Measurements from ENCODE around the gene RPS6KL1. TPM values are rescaled to one million over a fixed set of nuclear protein-coding genes. Genes with fewer than 3 reads are reported as not detected.

The RPS6KL1 gene
- total RNA-seq, 1 experiment from 2014 or later: 17.9 TPM

DNA sequence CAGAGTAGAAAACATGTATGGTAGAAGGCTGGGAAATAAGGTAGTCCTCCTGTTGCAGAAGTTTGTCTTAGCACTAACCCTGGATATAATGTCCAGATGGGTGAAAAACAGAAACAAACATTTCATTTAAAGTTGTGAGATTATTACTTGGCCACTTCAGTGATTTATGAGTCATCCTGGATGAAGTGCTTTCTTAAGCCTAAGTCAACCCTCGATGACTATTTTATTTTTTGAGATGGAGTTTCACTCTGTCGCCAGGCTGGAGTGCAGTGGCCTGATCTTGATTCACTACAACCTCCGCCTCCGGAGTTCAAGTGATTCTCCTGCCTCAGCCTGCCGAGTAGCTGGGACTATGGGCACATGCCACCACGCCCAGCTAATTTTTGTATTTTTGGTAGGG, 31.2 kb downstream of the RPS6KL1 start:
- Histone ChIP-seq H2AFZ (ENCODE audit: low read length) (no peak overlapping the region), H3K36me3 (ENCODE audit: low read depth, low read length) (peaks cover 68% of the 10 kb centered on the region), H3K4me3 (ENCODE audit: low read length) (no peak overlapping the region), H4K20me1 (ENCODE audit: low read length) (0 out of 2 replicates have a peak, but pooled peaks cover 3% of the 10 kb centered on the region), H3K9me3 (ENCODE audit: low read length) (no peaks in the 10 kb centered on the region), H3F3A (ENCODE audit: low read length, unreplicated experiment) (no peaks in the 10 kb centered on the region), H3K27me3 (ENCODE audit: low read length) (no peaks in the 10 kb centered on the region), H3K4me2 (ENCODE audit: low read length) (no peak overlapping the region), H3K79me2 (ENCODE audit: low read length) (peaks cover 20% of the 10 kb centered on the region), H3K9ac (ENCODE audit: low read length) (no peak overlapping the region), H3K4me1 (ENCODE audit: insufficient read depth, low read length) (no peaks in the 10 kb centered on the region), H3K9me2 (replicated peaks; ENCODE audit: low read length) (no peaks in the 10 kb centered on the region), H3K27ac (ENCODE audit: low read length) (no peak overlapping the region)
- ChIA-PET CTCF (no interaction called here), POLR2A (ENCODE audit: unreplicated experiment) (no interaction called here)
- BruUV-seq (replicated peaks): no TSS peak
- TF ChIP-seq, protein P1, sequence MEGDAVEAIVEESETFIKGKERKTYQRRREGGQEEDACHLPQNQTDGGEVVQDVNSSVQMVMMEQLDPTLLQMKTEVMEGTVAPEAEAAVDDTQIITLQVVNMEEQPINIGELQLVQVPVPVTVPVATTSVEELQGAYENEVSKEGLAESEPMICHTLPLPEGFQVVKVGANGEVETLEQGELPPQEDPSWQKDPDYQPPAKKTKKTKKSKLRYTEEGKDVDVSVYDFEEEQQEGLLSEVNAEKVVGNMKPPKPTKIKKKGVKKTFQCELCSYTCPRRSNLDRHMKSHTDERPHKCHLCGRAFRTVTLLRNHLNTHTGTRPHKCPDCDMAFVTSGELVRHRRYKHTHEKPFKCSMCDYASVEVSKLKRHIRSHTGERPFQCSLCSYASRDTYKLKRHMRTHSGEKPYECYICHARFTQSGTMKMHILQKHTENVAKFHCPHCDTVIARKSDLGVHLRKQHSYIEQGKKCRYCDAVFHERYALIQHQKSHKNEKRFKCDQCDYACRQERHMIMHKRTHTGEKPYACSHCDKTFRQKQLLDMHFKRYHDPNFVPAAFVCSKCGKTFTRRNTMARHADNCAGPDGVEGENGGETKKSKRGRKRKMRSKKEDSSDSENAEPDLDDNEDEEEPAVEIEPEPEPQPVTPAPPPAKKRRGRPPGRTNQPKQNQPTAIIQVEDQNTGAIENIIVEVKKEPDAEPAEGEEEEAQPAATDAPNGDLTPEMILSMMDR (conservative IDR thresholded peaks at IDR 0.05; ENCODE audit: low read depth, low read length): no peak
- TF ChIP-seq EZH2 (IDR thresholded peaks at IDR 0.05; ENCODE audit: low read length, unreplicated experiment) (no peak), EZH2phosphoT487 (IDR thresholded peaks at IDR 0.05; ENCODE audit: borderline replicate concordance, low read length) (no peak)
- DNase-seq (no peak), ATAC-seq (no peak)
- intact Hi-C loops (cut with micrococcal nuclease): no loop called here

DNA sequence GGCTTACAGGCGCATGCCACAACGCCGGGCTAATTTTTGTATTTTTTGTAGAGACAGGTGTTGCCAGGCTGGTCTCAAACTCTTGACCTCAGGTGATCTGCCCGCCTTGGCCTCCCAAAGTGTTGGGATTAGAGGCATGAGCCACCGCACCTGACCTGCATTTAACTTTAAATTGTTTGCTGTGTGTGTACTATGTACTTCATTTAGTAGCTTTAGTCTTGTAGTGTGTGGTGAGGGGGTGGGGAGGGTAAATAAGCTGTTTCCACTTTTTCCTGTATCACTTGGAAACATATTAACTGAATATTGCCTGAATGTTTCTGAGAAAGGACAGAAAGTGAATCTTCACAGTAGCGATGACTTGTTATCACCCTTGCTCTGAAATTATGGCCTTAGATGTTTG, 32.8 kb downstream of the RPS6KL1 start:
- intact Hi-C loops (cut with micrococcal nuclease): no loop called here
- Histone ChIP-seq H3K4me3 (ENCODE audit: low read length) (no peak overlapping the region), H3K9me3 (ENCODE audit: low read length) (no peaks in the 10 kb centered on the region), H3K9me2 (replicated peaks; ENCODE audit: low read length) (no peaks in the 10 kb centered on the region), H3K36me3 (ENCODE audit: low read depth, low read length) (peaks cover 59% of the 10 kb centered on the region), H3K27ac (ENCODE audit: low read length) (no peak overlapping the region), H3K4me2 (ENCODE audit: low read length) (no peak overlapping the region), H3K4me1 (ENCODE audit: insufficient read depth, low read length) (no peaks in the 10 kb centered on the region), H3F3A (ENCODE audit: low read length, unreplicated experiment) (no peaks in the 10 kb centered on the region), H3K79me2 (ENCODE audit: low read length) (peaks cover 36% of the 10 kb centered on the region), H3K9ac (ENCODE audit: low read length) (no peak overlapping the region), H4K20me1 (ENCODE audit: low read length) (0 out of 2 replicates have a peak, but pooled peaks cover 4% of the 10 kb centered on the region), H2AFZ (ENCODE audit: low read length) (no peak overlapping the region), H3K27me3 (ENCODE audit: low read length) (no peaks in the 10 kb centered on the region)
- POLR2A ChIA-PET (ENCODE audit: unreplicated experiment): no interaction called here
- no TSS peak for BruUV-seq (replicated peaks)
- TF ChIP-seq, protein P1 (conservative IDR thresholded peaks at IDR 0.05; ENCODE audit: low read depth, low read length): no peak
- no peak for TF ChIP-seq EZH2 (IDR thresholded peaks at IDR 0.05; ENCODE audit: low read length, unreplicated experiment)
- TF ChIP-seq EZH2phosphoT487 (IDR thresholded peaks at IDR 0.05; ENCODE audit: borderline replicate concordance, low read length): no peak
- DNase-seq: no peak
- CTCF ChIA-PET: no interaction called here
- no peak for ATAC-seq

DNA sequence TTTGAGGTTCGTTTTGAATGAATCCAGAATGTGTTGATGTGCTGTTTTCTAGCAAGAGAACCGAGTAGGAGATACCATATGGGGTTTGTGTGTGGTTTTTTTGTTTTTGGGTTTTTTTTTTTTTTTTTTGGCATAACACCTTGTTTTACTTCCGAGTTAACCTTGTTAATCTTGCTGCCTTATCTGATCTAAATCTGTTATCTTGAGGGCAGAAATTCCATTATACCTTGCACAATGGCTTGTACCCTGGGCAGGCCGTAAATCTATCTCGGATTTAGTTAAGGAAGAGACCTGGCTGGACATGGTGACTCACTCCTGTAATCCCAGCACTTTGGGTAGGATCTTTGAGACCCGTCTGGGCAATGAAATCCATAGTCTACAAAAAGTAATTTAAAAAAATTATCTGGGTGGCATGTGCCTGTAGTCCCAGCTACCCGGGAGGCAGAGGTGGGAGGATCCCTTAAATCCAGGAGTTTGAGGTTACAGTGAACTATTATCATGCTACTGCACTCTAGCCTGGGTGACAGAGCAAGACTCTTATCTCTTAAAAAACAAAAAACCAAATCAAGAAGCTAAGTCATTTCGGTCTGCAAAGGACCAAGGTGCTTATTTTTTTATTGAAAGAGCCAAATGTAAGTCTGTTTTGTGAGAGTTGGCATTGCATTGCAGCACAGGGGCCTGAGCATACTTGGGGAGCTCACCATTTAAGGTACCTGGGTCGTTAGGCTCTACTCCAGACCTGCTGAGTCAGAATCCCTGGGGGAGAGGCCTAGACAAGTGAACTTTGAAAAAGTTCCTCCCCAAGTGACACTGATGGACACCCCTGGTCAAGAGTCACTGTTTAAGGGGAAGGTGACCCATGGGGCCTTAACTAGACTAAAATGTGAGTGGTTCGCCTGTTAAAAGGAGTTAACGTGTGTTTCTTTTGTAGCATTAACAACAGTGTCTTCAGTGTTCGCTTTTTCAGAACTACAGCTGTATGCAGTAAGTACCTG, 34.6 kb downstream of the RPS6KL1 start:
- no peak for DNase-seq
- no TSS peak for BruUV-seq (replicated peaks)
- Histone ChIP-seq H3K9ac (ENCODE audit: low read length) (no peak overlapping the region), H3F3A (ENCODE audit: low read length, unreplicated experiment) (no peaks in the 10 kb centered on the region), H3K27ac (ENCODE audit: low read length) (no peak overlapping the region), H2AFZ (ENCODE audit: low read length) (no peak overlapping the region), H3K9me2 (replicated peaks; ENCODE audit: low read length) (no peaks in the 10 kb centered on the region), H4K20me1 (ENCODE audit: low read length) (peaks cover 22% of the 10 kb centered on the region), H3K27me3 (ENCODE audit: low read length) (no peaks in the 10 kb centered on the region), H3K79me2 (ENCODE audit: low read length) (peaks cover 54% of the 10 kb centered on the region), H3K4me3 (ENCODE audit: low read length) (no peak overlapping the region), H3K4me1 (ENCODE audit: insufficient read depth, low read length) (peaks cover 7% of the 10 kb centered on the region), H3K36me3 (ENCODE audit: low read depth, low read length) (peaks cover 55% of the 10 kb centered on the region), H3K9me3 (ENCODE audit: low read length) (no peaks in the 10 kb centered on the region), H3K4me2 (ENCODE audit: low read length) (no peak overlapping the region)
- ATAC-seq: no peak
- CTCF ChIA-PET: no interaction called here
- POLR2A ChIA-PET (ENCODE audit: unreplicated experiment): no interaction called here
- intact Hi-C loops (cut with micrococcal nuclease): no loop called here
- TF ChIP-seq, protein P1 (conservative IDR thresholded peaks at IDR 0.05; ENCODE audit: low read depth, low read length): no peak
- TF ChIP-seq EZH2phosphoT487 (IDR thresholded peaks at IDR 0.05; ENCODE audit: borderline replicate concordance, low read length) (no peak), EZH2 (IDR thresholded peaks at IDR 0.05; ENCODE audit: low read length, unreplicated experiment) (no peak)
